Bronchial epithelial cell (primary cell): ENCODE results near the gene TPGS1. TPM values are rescaled to one million over a fixed set of nuclear protein-coding genes. Genes with fewer than 3 reads are reported as not detected.

Source experiments
- DNase-seq: peaks from one replicate; pipeline ENCODE4 v3.0.0-alpha.2; 2010; ENCODE audit warnings: low read depth
- FAIRE-seq: peaks from 2 replicates; lab custom pipeline; 2011; peaks lifted over from hg19 to GRCh38; lab: Jason Lieb, UNC
- H3K27me3 ChIP-seq: 2 replicates; pipeline ENCODE4 v1.5.1; 2011; ENCODE audit warnings: low read length; ENCODE audit not compliant: control insufficient read depth, insufficient read depth
- H3K36me3 ChIP-seq: 2 replicates; pipeline ENCODE4 v1.5.1; 2011; ENCODE audit warnings: low read length; ENCODE audit not compliant: control insufficient read depth, insufficient read depth
- H3K4me3 ChIP-seq: 2 replicates; pipeline ENCODE4 v1.5.1; 2011; ENCODE audit warnings: mild to moderate bottlenecking, low read depth, low read length, control low read depth
- CTCF ChIP-seq: IDR thresholded peaks from 2 replicates; pipeline ENCODE4 v1.5.1; 2011; ENCODE audit warnings: mild to moderate bottlenecking, moderate library complexity, low read length, control low read depth, inconsistent platforms; ENCODE audit not compliant: insufficient read depth, severe bottlenecking
- total RNA-seq: library from RNA; depleted of rRNA; stranded (reverse); fragments of >200 nt; gene quantifications from 2 replicates; pipeline ENCODE4 v1.2.1, GENCODE V29; 2014

Gene TPGS1
- total RNA-seq, 1 donor from 2014 or later: 23.2 TPM

- H3K27me3 ChIP-seq: peaks cover 8% of the 10 kb centered on the region
- no peak for FAIRE-seq
- no peak overlapping the region for H3K4me3 ChIP-seq
- TF ChIP-seq CTCF: no peak
- DNase-seq: no peak
- no peaks in the 10 kb centered on the region for H3K36me3 ChIP-seq
These were observed 12.9 kb upstream of the TPGS1 start for GRCh38 chr19:494171-495080.

- H3K4me3 ChIP-seq: no peak overlapping the region
- peaks cover 8% of the 10 kb centered on the region for H3K27me3 ChIP-seq
- no peak for TF ChIP-seq CTCF
- no peaks in the 10 kb centered on the region for H3K36me3 ChIP-seq
- DNase-seq (no peak), FAIRE-seq (no peak)
These were observed 12.3 kb upstream of the TPGS1 start for GRCh38 chr19:495081-495401.

GRCh38 chr19:495402-496111, 11.7 kb upstream of the TPGS1 start:
- H3K36me3 ChIP-seq: no peaks in the 10 kb centered on the region
- FAIRE-seq: no peak

GRCh38 chr19:496112-496665, 11.1 kb upstream of the TPGS1 start, which contains the start of gene MADCAM1:
MADCAM1 (plus strand) TSS chr19:496486; CDS start chr19:496500, 14 bp downstream.
- H3K4me3 ChIP-seq: no peak within 1 kb of the TSS
- no peak for TF ChIP-seq CTCF
- no peaks in the 10 kb centered on the region for H3K36me3 ChIP-seq
- no peak for FAIRE-seq
- DNase-seq: no peak
- peaks cover 8% of the 10 kb centered on the region for H3K27me3 ChIP-seq

More at GRCh38 chr19:495402-496111, 11.7 kb upstream of the TPGS1 start:
- DNase-seq: no peak
- peaks cover 8% of the 10 kb centered on the region for H3K27me3 ChIP-seq
- no peak overlapping the region for H3K4me3 ChIP-seq
- peak; percentile 66 for TF ChIP-seq CTCF

- H3K27me3 ChIP-seq: peaks cover 8% of the 10 kb centered on the region
- no peak overlapping the region for H3K4me3 ChIP-seq
- FAIRE-seq (no peak), DNase-seq (no peak)
- H3K36me3 ChIP-seq: no peaks in the 10 kb centered on the region
- no peak for TF ChIP-seq CTCF
These were observed 10.3 kb upstream of the TPGS1 start for GRCh38 chr19:496986-497385.
